Kidney glomerular epithelial cell (primary cell): ENCODE results near the gene MXRA8.
"Not testable (repeated sequence)": the region's sequence is repeated elsewhere in the genome, so short reads cannot be mapped to it uniquely, and the experiment has no call there.

Experiments
- DNase-seq: peaks from one replicate; lab custom pipeline; 2025; lab: John Stamatoyannopoulos, UW

MXRA8 gene

GRCh38 chr1:1319646-1319941 lies 38.8 kb downstream of the MXRA8 start:
- DNase-seq, result no peak

DNA sequence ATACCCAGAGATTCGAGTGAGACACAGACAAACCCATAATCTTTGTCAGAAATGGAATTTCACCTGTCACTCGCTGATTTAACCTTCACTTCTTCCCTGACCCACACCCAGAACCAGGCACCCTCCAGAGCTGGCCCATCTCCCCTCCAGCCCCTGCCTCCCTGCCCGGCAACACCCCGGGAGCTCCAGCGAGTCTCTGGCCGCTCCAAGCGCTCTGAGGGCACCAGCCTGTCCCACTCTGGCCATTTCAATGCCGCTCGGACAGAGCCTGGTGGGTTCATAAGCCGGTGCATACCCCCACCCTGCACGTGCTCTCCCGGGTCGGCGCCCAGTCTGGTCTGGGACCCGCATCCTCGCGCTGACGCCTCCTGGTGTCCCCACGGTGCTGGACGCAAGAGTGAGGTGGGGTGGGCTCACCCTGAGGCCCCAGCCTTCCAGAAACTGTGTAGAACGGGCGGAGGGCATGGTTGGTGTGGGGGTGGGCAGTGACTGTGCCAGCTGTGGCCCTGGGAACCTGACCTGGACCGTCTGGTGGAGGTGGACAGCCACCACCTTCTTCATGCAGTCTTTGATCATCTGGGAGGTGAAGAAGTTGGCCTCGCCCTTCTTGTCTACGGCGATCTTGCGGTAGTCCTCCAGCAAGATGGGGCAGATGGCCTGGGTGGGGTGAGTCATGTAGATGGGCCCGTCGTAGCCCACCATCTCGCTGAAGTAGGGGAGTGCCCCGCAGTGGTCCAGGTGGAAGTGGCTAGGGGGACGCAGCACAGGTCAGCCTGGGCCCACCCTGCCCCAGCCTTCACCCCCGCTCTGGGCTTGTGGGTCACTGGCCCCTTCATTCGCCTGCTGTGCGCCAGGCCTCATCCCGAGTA lies 39.3 kb downstream of the MXRA8 start:
- no peak for DNase-seq

- peak; percentile 91 for DNase-seq
These were observed 40.2 kb downstream of the MXRA8 start for GRCh38 chr1:1318131-1318652.

DNA sequence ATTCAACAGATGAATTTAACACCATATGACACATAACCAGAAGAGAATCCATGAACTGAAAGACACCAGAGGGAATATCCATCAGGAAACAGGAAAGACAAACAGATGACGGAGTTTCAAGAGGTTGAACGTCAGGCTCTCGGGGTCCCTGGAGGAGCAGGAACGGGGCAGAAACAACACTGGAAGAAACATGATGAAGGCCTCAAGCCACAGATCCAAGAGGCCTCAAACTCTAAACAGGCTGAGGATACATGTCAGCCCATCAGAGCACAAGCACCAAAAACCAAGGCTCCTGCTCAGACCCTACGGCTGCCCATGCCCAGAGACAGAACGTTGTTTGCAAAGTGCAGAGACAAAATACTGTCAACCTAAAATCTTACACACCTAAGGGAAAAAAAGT lies 40.9 kb downstream of the MXRA8 start:
- no peak for DNase-seq

GRCh38 chr1:1316199-1316598 lies 42.2 kb downstream of the MXRA8 start:
- not testable (repeated sequence) for DNase-seq

DNA sequence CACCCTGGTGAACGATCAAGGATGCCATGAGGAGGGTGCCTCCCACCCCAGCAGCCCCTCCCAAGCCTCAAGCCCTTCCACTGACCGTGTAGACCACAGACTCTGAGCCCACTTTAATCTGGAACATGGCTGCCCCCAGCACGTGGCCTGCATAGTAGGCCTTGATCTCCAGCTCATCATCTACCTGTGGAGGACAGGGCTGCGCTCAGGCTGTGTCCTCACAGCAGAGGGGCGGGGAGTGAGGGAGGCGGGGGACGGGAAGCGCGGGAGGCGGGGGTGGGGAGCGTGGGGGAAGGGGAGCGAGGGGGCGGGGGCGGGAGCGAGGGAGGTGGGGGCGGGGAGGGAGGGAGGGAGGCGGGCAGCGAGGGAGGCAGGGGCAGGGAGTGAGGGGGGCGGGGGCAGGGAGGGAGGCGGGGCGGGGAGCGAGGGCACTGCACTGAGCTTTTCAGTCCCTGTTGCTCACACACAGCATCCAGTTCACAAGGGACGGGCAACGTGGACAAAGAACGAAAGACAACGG lies 42.9 kb downstream of the MXRA8 start:
- DNase-seq, result no peak

DNA sequence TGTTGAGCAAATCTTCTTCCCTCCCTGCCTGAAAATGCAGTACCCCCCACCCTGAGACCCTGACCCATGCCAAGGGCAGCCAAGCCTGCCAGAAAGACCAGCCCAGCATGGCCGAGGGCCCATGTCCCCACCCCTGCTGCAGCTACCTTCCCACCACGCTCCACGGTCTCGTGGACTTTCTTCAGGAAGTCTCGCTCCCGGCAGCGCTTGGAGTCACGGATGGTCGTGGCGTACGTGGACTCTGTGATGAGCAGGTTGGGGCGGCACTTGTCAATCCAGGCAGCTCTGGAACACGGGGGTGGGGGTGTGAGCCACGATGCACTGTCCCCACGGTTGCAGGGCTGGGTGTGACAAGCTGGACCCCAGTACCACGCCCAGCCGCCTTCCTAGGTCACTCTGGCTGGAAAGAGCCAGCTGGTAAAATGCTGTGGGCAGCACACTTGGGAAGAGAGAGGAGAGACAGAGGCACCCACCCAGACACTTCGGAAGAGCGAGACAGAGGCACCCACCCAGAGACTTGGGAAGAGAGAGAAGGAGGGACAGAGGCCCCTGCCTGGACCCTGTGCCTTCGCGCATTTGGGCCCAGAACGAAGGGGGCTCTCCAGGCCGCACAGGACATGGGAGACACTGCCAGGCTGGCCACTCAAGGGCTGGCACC lies 43.5 kb downstream of the MXRA8 start:
- no peak for DNase-seq

GRCh38 chr1:1314237-1314586 lies 44.1 kb downstream of the MXRA8 start:
- DNase-seq, result no peak

DNA sequence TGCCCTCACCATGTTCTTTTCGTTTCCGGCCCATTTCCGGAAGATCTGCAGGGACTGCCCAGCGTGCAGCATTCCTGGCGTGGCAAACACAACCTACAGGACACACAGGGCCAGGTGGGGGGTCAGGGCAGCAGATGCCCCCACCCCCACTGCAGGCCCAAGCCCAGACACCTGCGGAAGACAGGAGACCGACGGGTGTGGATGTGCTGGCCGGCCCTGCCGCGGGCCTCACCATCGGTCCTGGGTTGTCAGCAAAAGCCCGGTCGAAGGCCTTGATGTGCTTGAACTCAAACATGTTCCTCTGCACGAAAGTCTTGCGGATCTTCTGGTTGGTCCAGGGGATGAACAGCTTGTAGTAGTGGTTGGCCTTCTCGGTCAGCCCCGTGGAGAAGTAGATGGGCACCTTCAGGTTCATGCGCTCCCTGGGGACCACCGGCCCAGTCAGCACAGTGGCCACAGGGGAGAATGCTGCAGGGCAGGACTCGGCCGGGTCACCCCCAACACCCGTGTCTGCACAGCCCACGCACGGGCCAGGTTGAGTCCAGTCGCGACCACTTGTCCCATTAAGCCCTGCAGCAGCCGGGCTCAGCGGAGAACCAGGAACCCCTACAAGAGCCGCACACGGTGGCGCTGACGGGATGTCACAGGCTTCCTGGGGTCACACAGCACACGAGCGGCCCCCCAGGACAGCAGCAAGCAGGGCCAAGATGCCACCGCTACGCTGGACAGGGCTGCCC lies 44.7 kb downstream of the MXRA8 start:
- DNase-seq, result no peak

- no peak for DNase-seq
These were observed 45.7 kb downstream of the MXRA8 start for GRCh38 chr1:1312450-1313314.

- DNase-seq, result no peak
These were observed 46.9 kb downstream of the MXRA8 start for GRCh38 chr1:1311107-1312104.

- no peak for DNase-seq
These were observed 47.8 kb downstream of the MXRA8 start for GRCh38 chr1:1310476-1311053.

DNA sequence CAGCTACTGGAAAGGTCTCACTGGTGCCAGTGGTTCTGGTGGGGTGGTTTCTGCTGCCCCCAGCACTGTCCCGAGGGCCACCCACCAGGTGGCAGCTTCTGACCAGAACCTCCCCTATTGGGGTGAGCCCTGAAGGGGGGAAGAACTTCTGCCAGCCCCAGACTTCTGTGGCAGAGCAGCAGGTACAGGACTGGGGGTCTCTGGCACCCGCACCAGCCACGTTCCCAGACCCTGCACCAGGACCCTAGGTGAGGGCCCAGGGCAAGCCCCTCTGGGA lies 48.3 kb downstream of the MXRA8 start:
- no peak for DNase-seq

GRCh38 chr1:1309251-1310108 lies 48.9 kb downstream of the MXRA8 start:
- no peak for DNase-seq

DNA sequence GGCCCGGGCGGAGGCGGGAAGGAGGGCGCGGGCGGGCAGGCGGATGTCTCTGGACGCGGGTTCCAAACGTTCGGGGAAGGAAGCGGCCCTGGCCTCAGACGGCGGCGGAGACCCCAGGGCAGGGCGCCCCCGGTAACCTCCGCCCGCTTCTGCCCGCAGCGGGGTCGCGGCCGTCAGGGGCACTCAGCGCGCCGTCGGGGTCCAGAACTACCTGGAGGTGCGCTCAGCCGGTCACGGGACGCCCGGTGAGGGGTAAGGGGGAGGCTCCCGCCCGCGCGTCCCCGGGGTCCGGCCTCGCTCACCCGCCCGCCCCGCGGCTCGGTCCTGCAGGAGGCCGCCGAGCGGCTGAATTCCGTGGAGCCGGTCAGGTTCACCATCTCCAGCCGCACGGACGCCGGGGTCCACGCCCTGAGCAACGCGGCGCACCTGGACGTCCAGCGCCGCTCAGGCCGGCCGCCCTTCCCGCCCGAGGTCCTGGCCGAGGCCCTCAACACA lies 49.6 kb downstream of the MXRA8 start:
- DNase-seq, result no peak

DNA sequence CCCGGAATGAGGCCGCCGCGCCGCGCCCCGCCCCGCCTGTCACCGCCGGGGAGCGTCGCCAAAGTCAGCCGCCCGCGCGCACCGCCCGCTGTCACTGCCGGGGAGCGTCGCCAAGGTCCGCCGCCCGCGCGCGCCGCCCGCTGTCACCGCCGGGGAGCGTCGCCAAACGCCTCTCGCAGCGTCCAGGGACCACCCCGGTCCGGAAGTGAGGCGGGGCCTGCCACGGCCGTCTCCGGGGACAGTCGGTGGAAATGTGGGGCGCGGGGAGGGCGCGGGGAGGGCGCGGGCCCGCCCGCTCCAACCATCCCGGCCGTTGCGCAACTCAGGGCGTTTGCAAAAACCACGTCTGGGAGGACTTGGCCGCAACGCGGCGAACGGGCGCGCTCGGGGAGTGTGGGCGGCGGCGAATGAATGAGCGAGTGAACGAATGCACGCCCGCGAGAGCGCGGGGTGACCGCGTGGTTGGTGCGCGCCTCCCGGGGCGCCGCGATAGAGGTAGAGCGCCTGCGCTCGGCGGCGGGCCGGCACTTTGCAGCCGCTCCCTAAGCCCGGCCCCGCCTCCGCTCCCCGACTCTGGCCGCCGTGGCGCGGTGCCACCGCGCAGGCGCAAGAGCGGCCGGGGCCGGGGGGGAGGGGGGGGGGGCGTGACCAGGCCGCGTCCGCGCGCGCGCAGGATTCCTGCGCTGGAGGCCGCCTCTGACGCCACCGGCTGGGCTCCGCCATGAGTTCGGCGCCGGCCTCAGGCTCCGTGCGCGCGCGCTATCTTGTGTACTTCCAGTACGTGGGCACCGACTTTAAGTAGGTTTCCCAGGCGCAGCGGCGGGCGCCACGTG lies 50.2 kb downstream of the MXRA8 start, which contains the start of the genes ACAP3 and PUSL1:
TSS of gene ACAP3 (minus strand) at position 8 of the 833 bp plus-strand sequence. CDS start 115 bp downstream, outside the sequence.
TSS of gene PUSL1 (plus strand) at position 675 of the 833 bp plus-strand sequence. CDS start at position 722, 47 bp downstream.
- DNase-seq, result peak; percentile 81

DNA sequence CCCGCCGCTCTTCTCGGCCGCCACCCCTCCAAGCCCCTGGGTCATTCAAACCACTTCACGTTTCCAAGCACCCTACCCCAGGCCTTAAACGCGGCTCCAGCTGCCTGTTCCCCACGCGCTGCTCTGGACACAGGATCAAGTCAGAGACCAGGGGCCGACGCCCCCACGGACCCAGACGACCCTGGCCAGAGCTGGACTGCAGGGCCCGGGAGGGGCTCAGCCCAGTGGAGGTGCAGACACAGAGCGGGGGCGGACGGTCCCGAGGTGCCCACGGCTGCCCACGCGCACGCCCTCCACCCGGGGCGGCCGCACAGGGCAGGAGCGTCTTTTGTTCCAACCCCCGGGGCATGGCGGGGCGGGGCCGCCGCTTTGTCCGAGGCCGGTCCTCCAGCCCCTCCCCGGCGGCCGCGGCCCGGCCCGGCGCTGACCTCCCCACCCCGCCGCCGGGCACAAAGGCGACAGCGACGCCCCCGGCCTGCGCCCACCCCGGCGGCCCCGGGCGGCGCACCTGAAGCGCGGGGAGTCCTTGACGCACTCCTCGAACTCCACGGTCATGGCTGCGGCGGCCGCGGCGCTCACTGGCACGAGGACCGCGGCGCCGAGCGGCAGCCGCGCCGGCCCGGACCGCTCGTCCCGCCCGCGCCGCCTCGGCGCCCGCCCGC lies 51.0 kb downstream of the MXRA8 start:
- no peak for DNase-seq
